HG02642 (cell line): ENCODE results near the gene SPECC1.
"Not testable (repeated sequence)": the region's sequence is repeated elsewhere in the genome, so short reads cannot be mapped to it uniquely, and the experiment has no call there.

Source experiments
- ATAC-seq: cut with Tn5 transposase; IDR thresholded peaks from one replicate; pipeline ENCODE4 v1.9.1; 2021; ENCODE audit warnings: mild to moderate bottlenecking; ENCODE audit not compliant: unreplicated experiment, poor library complexity

SPECC1 gene

GRCh38 chr17:20066253-20066652, 57.1 kb downstream of the SPECC1 start:
- ATAC-seq = no peak

- ATAC-seq = no peak
These were observed 58.6 kb downstream of the SPECC1 start for GRCh38 chr17:20067711-20068110.

GRCh38 chr17:20068445-20068844, 59.3 kb downstream of the SPECC1 start:
- no peak for ATAC-seq

GRCh38 chr17:20071824-20072691, 62.9 kb downstream of the SPECC1 start:
- no peak for ATAC-seq

GRCh38 chr17:20072692-20072992, 63.5 kb downstream of the SPECC1 start:
- ATAC-seq = no peak

GRCh38 chr17:20073055-20073979, 64.2 kb downstream of the SPECC1 start:
- peak; percentile 63 for ATAC-seq

GRCh38 chr17:20074001-20074400, 64.8 kb downstream of the SPECC1 start:
- ATAC-seq = no peak

- ATAC-seq = no peak
These were observed 65.3 kb downstream of the SPECC1 start for GRCh38 chr17:20074489-20074888.

- not testable (repeated sequence) for ATAC-seq
These were observed 67.0 kb downstream of the SPECC1 start for GRCh38 chr17:20076137-20076536.

GRCh38 chr17:20077978-20078685, 69.0 kb downstream of the SPECC1 start:
- ATAC-seq = no peak

- no peak for ATAC-seq
These were observed 71.4 kb downstream of the SPECC1 start for GRCh38 chr17:20080513-20080912.

GRCh38 chr17:20083156-20083859, 74.1 kb downstream of the SPECC1 start:
- no peak for ATAC-seq

GRCh38 chr17:20084621-20085282, 75.6 kb downstream of the SPECC1 start:
- no peak for ATAC-seq

GRCh38 chr17:20085283-20085845, 76.2 kb downstream of the SPECC1 start:
- ATAC-seq = no peak

GRCh38 chr17:20086416-20087076, 77.4 kb downstream of the SPECC1 start:
- ATAC-seq = no peak

- ATAC-seq = no peak
These were observed 78.5 kb downstream of the SPECC1 start for GRCh38 chr17:20087538-20088250.

GRCh38 chr17:20089756-20090547, 80.8 kb downstream of the SPECC1 start:
- no peak for ATAC-seq
